Upper lobe of right lung (tissue), 1 donor: ENCODE measurements around the gene RPH3AL. TPM values are rescaled to one million over a fixed set of nuclear protein-coding genes. Genes with fewer than 3 reads are reported as not detected.

Source experiments
- ATAC-seq: fragments of 200-7000 bp; cut with Tn5 transposase; one replicate; pipeline ENCODE4 v1.9.1; 2020; ENCODE audit warnings: mild to moderate bottlenecking, moderate library complexity
- DNase-seq: peaks from one replicate; pipeline ENCODE4 v3.0.0-alpha.2; 2020
- H3K27ac ChIP-seq: fragments of 200-600 bp; one replicate; pipeline ENCODE4 v1.8.0; 2022
- H3K27me3 ChIP-seq: fragments of 200-600 bp; one replicate; pipeline ENCODE4 v1.8.0; 2022; ENCODE audit warnings: mild to moderate bottlenecking
- H3K36me3 ChIP-seq: fragments of 200-600 bp; one replicate; pipeline ENCODE4 v1.8.0; 2022
- H3K4me1 ChIP-seq: fragments of 200-600 bp; one replicate; pipeline ENCODE4 v1.8.0; 2022
- H3K4me3 ChIP-seq: fragments of 200-600 bp; one replicate; pipeline ENCODE4 v1.8.0; 2022; ENCODE audit warnings: mild to moderate bottlenecking
- H3K9me3 ChIP-seq: fragments of 200-600 bp; one replicate; pipeline ENCODE4 v1.8.0; 2022
- CTCF ChIP-seq: fragments of 200-600 bp; IDR thresholded peaks from one replicate; pipeline ENCODE4 v1.8.0; 2022; ENCODE audit warnings: antibody characterized with exemption
- intact Hi-C: fragments of 100-400 bp; cut with DNase I; formaldehyde crosslinking; loops from one replicate; pipeline ENCODE4 v1.11.0; 2022
- total RNA-seq: library from RNA; stranded (reverse); fragmentation: NEBNext Ultra II Directional; extraction: Animal tissue kit (Norgen Biotek cat#: 25700); gene quantifications from one replicate; pipeline ENCODE4 v1.2.1, GENCODE V29; 2021
- donor health status: DM: no; HTN: yes; CAD: no; lungs with severe emphysema.

Gene RPH3AL
- total RNA-seq, 1 donor from 2014 or later: 33.3 TPM

DNA sequence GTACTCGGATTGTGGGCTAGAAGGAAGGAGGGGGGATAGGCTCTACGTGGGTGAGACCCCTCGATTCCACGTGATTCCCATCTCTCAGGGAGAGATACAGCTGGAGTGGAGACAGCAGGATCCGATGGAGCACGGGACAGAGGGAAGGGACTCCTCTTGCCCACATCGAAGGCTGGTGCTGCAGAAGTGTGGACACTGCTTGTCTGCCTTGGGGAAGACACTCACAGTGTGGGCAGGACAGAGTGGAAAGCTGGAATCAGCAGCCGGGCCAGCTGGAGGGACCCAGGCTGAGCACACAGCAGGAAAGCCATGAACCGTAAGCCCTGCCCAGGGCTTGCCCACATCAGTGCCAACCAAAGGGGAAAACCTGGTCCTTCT, 42.1 kb upstream of the RPH3AL start:
- peak; percentile 24 for ATAC-seq
- DNase-seq: no peak
- Histone ChIP-seq H3K4me3 (no peak overlapping the region), H3K9me3 (no peaks in the 10 kb centered on the region), H3K27ac (no peak overlapping the region), H3K27me3 (no peaks in the 10 kb centered on the region), H3K4me1 (no peaks in the 10 kb centered on the region), H3K36me3 (no peaks in the 10 kb centered on the region)
- no peak for TF ChIP-seq CTCF
- intact Hi-C loops: no loop called here

- H3K9me3 ChIP-seq: no peaks in the 10 kb centered on the region
- H3K27me3 ChIP-seq: no peaks in the 10 kb centered on the region
- H3K27ac ChIP-seq: no peak overlapping the region
- no peaks in the 10 kb centered on the region for H3K36me3 ChIP-seq
- DNase-seq (no peak), ATAC-seq (peak; percentile 57)
- TF ChIP-seq CTCF: no peak
- no peaks in the 10 kb centered on the region for H3K4me1 ChIP-seq
- H3K4me3 ChIP-seq: no peak overlapping the region
- intact Hi-C loops: no loop called here
Measured at GRCh38 chr17:393806-394717, 41.5 kb upstream of the RPH3AL start.

- H3K4me1 ChIP-seq: no peaks in the 10 kb centered on the region
- TF ChIP-seq CTCF: no peak
- DNase-seq (no peak), ATAC-seq (no peak)
- H3K27ac ChIP-seq: no peak overlapping the region
- no peaks in the 10 kb centered on the region for H3K36me3 ChIP-seq
- H3K4me3 ChIP-seq: no peak overlapping the region
- intact Hi-C loops: no loop called here
- no peaks in the 10 kb centered on the region for H3K9me3 ChIP-seq
- no peaks in the 10 kb centered on the region for H3K27me3 ChIP-seq
Measured at GRCh38 chr17:391850-392249, 39.2 kb upstream of the RPH3AL start.

- Histone ChIP-seq H3K9me3 (no peaks in the 10 kb centered on the region), H3K4me1 (peaks cover 11% of the 10 kb centered on the region), H3K36me3 (no peaks in the 10 kb centered on the region), H3K4me3 (no peak overlapping the region), H3K27ac (no peak overlapping the region), H3K27me3 (no peaks in the 10 kb centered on the region)
- DNase-seq (no peak), ATAC-seq (no peak)
- intact Hi-C loops: no loop called here
- no peak for TF ChIP-seq CTCF
Measured at GRCh38 chr17:390025-390424, 37.4 kb upstream of the RPH3AL start.

DNA sequence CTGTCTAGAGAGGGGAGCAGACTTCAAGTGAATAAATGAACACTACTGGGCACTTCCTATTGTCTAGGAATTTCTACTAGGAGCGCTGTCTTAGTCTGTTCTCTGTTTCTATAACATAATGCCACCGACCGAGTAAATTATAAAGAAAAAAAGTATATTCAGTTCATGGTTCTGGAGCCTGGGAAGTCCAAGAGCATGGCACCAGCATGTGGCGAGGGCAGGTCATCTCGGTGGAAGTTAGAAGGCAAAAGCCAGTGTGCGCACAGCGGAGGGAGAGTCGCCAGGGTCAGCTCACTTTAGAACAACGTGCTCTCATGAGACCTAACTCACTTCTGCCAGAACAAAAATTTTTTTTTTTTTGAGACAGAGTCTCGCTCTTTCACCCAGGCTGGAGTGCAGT, 35.5 kb upstream of the RPH3AL start:
- peaks cover 12% of the 10 kb centered on the region for H3K4me1 ChIP-seq
- DNase-seq (no peak), ATAC-seq (no peak)
- no peak overlapping the region for H3K4me3 ChIP-seq
- H3K9me3 ChIP-seq: no peaks in the 10 kb centered on the region
- no peak for TF ChIP-seq CTCF
- no peaks in the 10 kb centered on the region for H3K36me3 ChIP-seq
- no peaks in the 10 kb centered on the region for H3K27me3 ChIP-seq
- intact Hi-C loops: no loop called here
- no peak overlapping the region for H3K27ac ChIP-seq
